ENCODE results near the gene OR51B4. TPM values are rescaled to one million over a fixed set of nuclear protein-coding genes. Genes with fewer than 3 reads are reported as not detected.
A peak's percentile ranks its signal among the peaks of the same experiment; 100 is the strongest.

OR51B4 gene
- total RNA-seq, 4 donors from 2014 or later, result not detected

DNA sequence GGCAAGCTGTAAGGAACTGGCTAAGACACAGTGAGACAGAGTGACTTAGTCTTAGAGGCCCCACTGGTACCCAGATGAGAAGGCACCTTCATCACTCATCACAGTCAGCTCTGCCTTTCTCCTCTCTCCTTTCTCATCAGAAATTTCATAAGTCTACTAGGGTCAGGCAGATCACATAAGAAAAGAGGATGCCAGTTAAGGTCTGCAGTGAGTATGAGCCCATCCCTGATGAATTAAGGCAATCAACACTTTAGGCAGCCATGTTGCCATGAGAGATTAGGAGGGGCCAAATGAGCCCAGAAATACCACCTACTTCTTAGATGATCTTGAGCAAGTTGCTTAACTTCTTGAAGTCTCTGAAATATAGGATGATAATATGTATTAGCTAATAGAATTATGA, 20.1 kb downstream of the OR51B4 start:
- H3K9me3 ChIP-seq, result no peaks in the 10 kb centered on the region
- DNase-seq (ENCODE audit: extremely low spot score), result no peak
- H3K4me1 ChIP-seq, result peaks cover 0 to 7% (median 2%) of the 10 kb centered on the region in 4 donors
- H3K36me3 ChIP-seq, result no peaks in the 10 kb centered on the region
- H3K27ac ChIP-seq (replicated peaks in 1 of 4), result no peak overlapping the region
- H3K4me3 ChIP-seq, result no peak overlapping the region
- intact Hi-C loops (cut with DNase I), result no loop called here
- H3K27me3 ChIP-seq, result no peaks in the 10 kb centered on the region
- TF ChIP-seq EP300 (IDR thresholded peaks at IDR 0.05) (no peak), POLR2AphosphoS5 (IDR thresholded peaks at IDR 0.05) (no peak), CTCF (IDR thresholded peaks at IDR 0.05) (no peak), POLR2A (IDR thresholded peaks at IDR 0.05; ENCODE audit: low read depth) (no peak)

DNA sequence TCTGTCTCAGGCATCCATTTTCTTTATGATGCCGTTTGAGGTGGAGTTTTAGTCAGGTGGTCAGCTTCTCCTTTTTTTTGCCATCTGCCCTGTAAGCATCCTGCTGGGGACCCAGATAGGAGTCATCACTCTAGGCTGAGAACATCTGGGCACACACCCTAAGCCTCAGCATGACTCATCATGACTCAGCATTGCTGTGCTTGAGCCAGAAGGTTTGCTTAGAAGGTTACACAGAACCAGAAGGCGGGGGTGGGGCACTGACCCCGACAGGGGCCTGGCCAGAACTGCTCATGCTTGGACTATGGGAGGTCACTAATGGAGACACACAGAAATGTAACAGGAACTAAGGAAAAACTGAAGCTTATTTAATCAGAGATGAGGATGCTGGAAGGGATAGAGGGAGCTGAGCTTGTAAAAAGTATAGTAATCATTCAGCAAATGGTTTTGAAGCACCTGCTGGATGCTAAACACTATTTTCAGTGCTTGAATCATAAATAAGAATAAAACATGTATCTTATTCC, 21.1 kb downstream of the OR51B4 start:
- H3K27me3 ChIP-seq, result no peaks in the 10 kb centered on the region
- WGBS, result 36% methylated on average over 3 of the region's 3 CpGs
- no peaks in the 10 kb centered on the region for H3K36me3 ChIP-seq
- H3K4me3 ChIP-seq, result no peak overlapping the region
- DNase-seq (ENCODE audit: extremely low spot score), result no peak
- no peaks in the 10 kb centered on the region for H3K9me3 ChIP-seq
- H3K27ac ChIP-seq (replicated peaks in 1 of 4), result no peak overlapping the region
- no peak for TF ChIP-seq EP300 (IDR thresholded peaks at IDR 0.05)
- no peak for TF ChIP-seq CTCF (IDR thresholded peaks at IDR 0.05)
- TF ChIP-seq POLR2A (IDR thresholded peaks at IDR 0.05; ENCODE audit: low read depth), result no peak
- TF ChIP-seq POLR2AphosphoS5 (IDR thresholded peaks at IDR 0.05), result peak in 1 of 2 donors; percentile 26
- H3K4me1 ChIP-seq, result peaks cover 0 to 7% (median 2%) of the 10 kb centered on the region in 4 donors
- intact Hi-C loops (cut with DNase I), result no loop called here

GRCh38 chr11:5279471-5280090, 22.2 kb downstream of the OR51B4 start:
- H3K27ac ChIP-seq (replicated peaks in 1 of 4), result no peak overlapping the region
- no peak for DNase-seq (ENCODE audit: extremely low spot score)
- intact Hi-C loops (cut with DNase I), result no loop called here
- TF ChIP-seq POLR2AphosphoS5 (IDR thresholded peaks at IDR 0.05) (no peak), EP300 (IDR thresholded peaks at IDR 0.05) (no peak)
- WGBS, result 92% methylated on average over 4 of the region's 4 CpGs
- H3K4me1 ChIP-seq, result peaks cover 0 to 7% (median 2%) of the 10 kb centered on the region in 4 donors
- H3K36me3 ChIP-seq, result no peaks in the 10 kb centered on the region
- H3K4me3 ChIP-seq, result no peak overlapping the region
- no peaks in the 10 kb centered on the region for H3K27me3 ChIP-seq
- no peaks in the 10 kb centered on the region for H3K9me3 ChIP-seq

GRCh38 chr11:5277807-5278382, 23.9 kb downstream of the OR51B4 start:
- H3K9me3 ChIP-seq, result no peaks in the 10 kb centered on the region
- TF ChIP-seq CTCF (IDR thresholded peaks at IDR 0.05), result no peak
- TF ChIP-seq POLR2AphosphoS5 (IDR thresholded peaks at IDR 0.05), result no peak
- TF ChIP-seq POLR2A (IDR thresholded peaks at IDR 0.05; ENCODE audit: low read depth), result no peak
- TF ChIP-seq EP300 (IDR thresholded peaks at IDR 0.05), result no peak
- intact Hi-C loops (cut with DNase I), result no loop called here

GRCh38 chr11:5276697-5277096, 25.0 kb downstream of the OR51B4 start:
- Histone ChIP-seq H3K9me3 (no peaks in the 10 kb centered on the region), H3K36me3 (no peaks in the 10 kb centered on the region), H3K27me3 (no peaks in the 10 kb centered on the region), H3K4me1 (peaks cover 0 to 7% (median 2%) of the 10 kb centered on the region in 4 donors), H3K27ac (replicated peaks in 1 of 4) (no peak overlapping the region), H3K4me3 (no peak overlapping the region)
- WGBS, result 93% methylated on average over 2 of the region's 2 CpGs
- TF ChIP-seq EP300 (IDR thresholded peaks at IDR 0.05) (no peak), CTCF (IDR thresholded peaks at IDR 0.05) (no peak), POLR2A (IDR thresholded peaks at IDR 0.05; ENCODE audit: low read depth) (no peak), POLR2AphosphoS5 (IDR thresholded peaks at IDR 0.05) (no peak)
- intact Hi-C loops (cut with DNase I), result no loop called here
- no peak for DNase-seq (ENCODE audit: extremely low spot score)

More at GRCh38 chr11:5277807-5278382, 23.9 kb downstream of the OR51B4 start:
- peaks cover 0 to 7% (median 2%) of the 10 kb centered on the region in 4 donors for H3K4me1 ChIP-seq
- no peak overlapping the region for H3K27ac ChIP-seq (replicated peaks in 1 of 4)
- DNase-seq (ENCODE audit: extremely low spot score), result no peak
- H3K36me3 ChIP-seq, result no peaks in the 10 kb centered on the region
- H3K4me3 ChIP-seq, result no peak overlapping the region
- H3K27me3 ChIP-seq, result no peaks in the 10 kb centered on the region
- WGBS, result 71% methylated on average over 1 of the region's 1 CpG
